GM13977 (cell line): ENCODE measurements around the gene SMOC1.

Experiments
- DNase-seq: peaks from one replicate; pipeline ENCODE4 v3.0.0; 2012; ENCODE audit warnings: low spot score
- CTCF ChIP-seq: IDR thresholded peaks from 2 replicates; pipeline ENCODE4 v1.5.1; 2012; ENCODE audit warnings: mild to moderate bottlenecking, control low read depth; ENCODE audit not compliant: insufficient read depth; ENCODE audit errors: extremely low read depth, missing control alignments
- in situ Hi-C: fragments of 300-500 bp; cut with MboI; formaldehyde crosslinking; loops from one replicate; pipeline ENCODE4 v1.12.0; 2022; ENCODE audit warnings: low sequenced_read_pairs, low pct_unique_long_range_greater_than_20kb, mixed read lengths, inconsistent platforms; ENCODE audit not compliant: unreplicated experiment

The SMOC1 gene

GRCh38 chr14:69980457-69981425 is 101.5 kb downstream of the SMOC1 start:
- in situ Hi-C loops: no loop called here
- no peak for DNase-seq

GRCh38 chr14:69982220-69982839 is 103.1 kb downstream of the SMOC1 start:
- in situ Hi-C loops: no loop called here
- no peak for TF ChIP-seq CTCF
- no peak for DNase-seq

More at GRCh38 chr14:69980457-69981425, 101.5 kb downstream of the SMOC1 start:
- no peak for TF ChIP-seq CTCF

- in situ Hi-C loops: no loop called here
- no peak for DNase-seq
- TF ChIP-seq CTCF: no peak
Observed at GRCh38 chr14:69982886-69983285, 103.7 kb downstream of the SMOC1 start.

- no peak for TF ChIP-seq CTCF
- no peak for DNase-seq
Observed at GRCh38 chr14:69983317-69983716, 104.1 kb downstream of the SMOC1 start.

GRCh38 chr14:69985463-69985862 is 106.2 kb downstream of the SMOC1 start:
- DNase-seq: no peak
- no peak for TF ChIP-seq CTCF
- in situ Hi-C loops: no loop called here

More at GRCh38 chr14:69983317-69983716, 104.1 kb downstream of the SMOC1 start:
- in situ Hi-C loops: no loop called here

GRCh38 chr14:69986336-69986735 is 107.1 kb downstream of the SMOC1 start:
- in situ Hi-C loops: no loop called here
- no peak for TF ChIP-seq CTCF
- no peak for DNase-seq
